KOPT-K1 (cell line): ENCODE results near the gene SYT13.

Source experiments
- H3K27ac ChIP-seq: fragments of 200-600 bp; sonication (generic); 2 replicates; pipeline ENCODE4 v1.5.1; 2016; ENCODE audit warnings: antibody characterized with exemption, mild to moderate bottlenecking, low read depth, low read length; ENCODE audit not compliant: poor library complexity, severe bottlenecking
- H3K36me3 ChIP-seq: fragments of 200-600 bp; sonication (generic); 2 replicates; pipeline ENCODE4 v1.5.1; 2017; ENCODE audit warnings: antibody characterized with exemption, mild to moderate bottlenecking, low read length, moderate library complexity; ENCODE audit not compliant: insufficient read depth
- H3K9me3 ChIP-seq: fragments of 200-600 bp; sonication (generic); 2 replicates; pipeline ENCODE4 v1.5.1; 2017; ENCODE audit warnings: antibody characterized with exemption, low read length, mild to moderate bottlenecking; ENCODE audit not compliant: insufficient read depth, poor library complexity, severe bottlenecking

SYT13 gene

GRCh38 chr11:45213717-45214116, 72.4 kb downstream of the SYT13 start:
- no peaks in the 10 kb centered on the region for H3K9me3 ChIP-seq
- H3K36me3 ChIP-seq = no peaks in the 10 kb centered on the region
- no peak overlapping the region for H3K27ac ChIP-seq

- no peak overlapping the region for H3K27ac ChIP-seq
- no peaks in the 10 kb centered on the region for H3K36me3 ChIP-seq
- no peaks in the 10 kb centered on the region for H3K9me3 ChIP-seq
These were observed 72.8 kb downstream of the SYT13 start for GRCh38 chr11:45213316-45213665.

- Histone ChIP-seq H3K27ac (no peak overlapping the region), H3K36me3 (no peaks in the 10 kb centered on the region), H3K9me3 (no peaks in the 10 kb centered on the region)
These were observed 73.4 kb downstream of the SYT13 start for GRCh38 chr11:45212566-45213315.

- no peak overlapping the region for H3K27ac ChIP-seq
- no peaks in the 10 kb centered on the region for H3K36me3 ChIP-seq
- H3K9me3 ChIP-seq = no peaks in the 10 kb centered on the region
These were observed 74.4 kb downstream of the SYT13 start for GRCh38 chr11:45211732-45212131.

- Histone ChIP-seq H3K9me3 (no peaks in the 10 kb centered on the region), H3K36me3 (no peaks in the 10 kb centered on the region), H3K27ac (no peak overlapping the region)
These were observed 75.3 kb downstream of the SYT13 start for GRCh38 chr11:45210846-45211245.

GRCh38 chr11:45209891-45210699, 76.0 kb downstream of the SYT13 start:
- Histone ChIP-seq H3K27ac (no peak overlapping the region), H3K9me3 (no peaks in the 10 kb centered on the region), H3K36me3 (no peaks in the 10 kb centered on the region)

GRCh38 chr11:45209000-45209879, 76.9 kb downstream of the SYT13 start:
- H3K27ac ChIP-seq = no peak overlapping the region
- no peaks in the 10 kb centered on the region for H3K36me3 ChIP-seq
- H3K9me3 ChIP-seq = no peaks in the 10 kb centered on the region

- H3K36me3 ChIP-seq = no peaks in the 10 kb centered on the region
- H3K27ac ChIP-seq = no peak overlapping the region
- peaks cover 2% of the 10 kb centered on the region for H3K9me3 ChIP-seq
These were observed 78.0 kb downstream of the SYT13 start for GRCh38 chr11:45208135-45208534.

- Histone ChIP-seq H3K27ac (no peak overlapping the region), H3K9me3 (peaks cover 5% of the 10 kb centered on the region)
These were observed 80.2 kb downstream of the SYT13 start for GRCh38 chr11:45205978-45206377.

GRCh38 chr11:45204761-45205160, 81.4 kb downstream of the SYT13 start:
- H3K9me3 ChIP-seq = peaks cover 5% of the 10 kb centered on the region
- no peaks in the 10 kb centered on the region for H3K36me3 ChIP-seq
- no peak overlapping the region for H3K27ac ChIP-seq

More at GRCh38 chr11:45205978-45206377, 80.2 kb downstream of the SYT13 start:
- no peaks in the 10 kb centered on the region for H3K36me3 ChIP-seq

- Histone ChIP-seq H3K27ac (no peak overlapping the region), H3K36me3 (no peaks in the 10 kb centered on the region), H3K9me3 (no peaks in the 10 kb centered on the region)
These were observed 92.4 kb downstream of the SYT13 start for GRCh38 chr11:45193695-45194094.
